IPS DF 6.9 (cell line): ENCODE data around the gene AZIN2.
"Not testable (repeated sequence)": the region's sequence is repeated elsewhere in the genome, so short reads cannot be mapped to it uniquely, and the experiment has no call there.

Source experiments
- DNase-seq: peaks from one replicate; pipeline ENCODE4 v3.0.0-alpha.2; 2013; ENCODE audit warnings: low read depth, low spot score
- H3K27ac ChIP-seq: one replicate; pipeline ENCODE4 v1.5.1; 2013; ENCODE audit warnings: low read length, control low read depth
- H3K27me3 ChIP-seq: 2 replicates; pipeline ENCODE4 v1.6.1; 2013; ENCODE audit warnings: mild to moderate bottlenecking, low read length; ENCODE audit not compliant: control insufficient read depth, insufficient read depth
- H3K36me3 ChIP-seq: 2 replicates; pipeline ENCODE4 v1.6.1; 2013; ENCODE audit warnings: low read length; ENCODE audit not compliant: control insufficient read depth, insufficient read depth
- H3K4me1 ChIP-seq: 2 replicates; pipeline ENCODE4 v1.6.1; 2013; ENCODE audit warnings: low read length; ENCODE audit not compliant: control insufficient read depth, insufficient read depth
- H3K4me3 ChIP-seq: 2 replicates; pipeline ENCODE4 v1.5.1; 2013; ENCODE audit warnings: mild to moderate bottlenecking, low read length
- H3K9me3 ChIP-seq: 2 replicates; pipeline ENCODE4 v1.6.1; 2013; ENCODE audit warnings: low read length, inconsistent platforms; ENCODE audit not compliant: control insufficient read depth, insufficient read depth
- WGBS: extraction: QIAGEN DNeasy Blood & Tissue Kit; methylation state at CpG from one replicate; pipeline ENCODE4 v1.1.7; 2013; ENCODE audit warnings: mixed read lengths, missing lambda C conversion rate; ENCODE audit not compliant: insufficient read length, insufficient coverage; 5-methylcytosine and 5-hydroxymethylcytosine counted together

AZIN2 gene

GRCh38 chr1:33117440-33118085 is 36.6 kb downstream of the AZIN2 start:
- H3K4me3 ChIP-seq, result no peak overlapping the region
- no peaks in the 10 kb centered on the region for H3K36me3 ChIP-seq
- no peaks in the 10 kb centered on the region for H3K4me1 ChIP-seq
- H3K9me3 ChIP-seq, result no peaks in the 10 kb centered on the region
- H3K27ac ChIP-seq, result no peak overlapping the region
- no peak for DNase-seq
- WGBS, result no CpG with 5 or more reads among the region's 13 CpGs
- H3K27me3 ChIP-seq, result no peaks in the 10 kb centered on the region

GRCh38 chr1:33118274-33118673 is 37.3 kb downstream of the AZIN2 start:
- H3K9me3 ChIP-seq, result no peaks in the 10 kb centered on the region
- no peaks in the 10 kb centered on the region for H3K27me3 ChIP-seq
- H3K36me3 ChIP-seq, result no peaks in the 10 kb centered on the region
- no peak for DNase-seq
- no CpG with 5 or more reads among the region's 4 CpGs for WGBS
- no peak overlapping the region for H3K27ac ChIP-seq
- no peak overlapping the region for H3K4me3 ChIP-seq
- no peaks in the 10 kb centered on the region for H3K4me1 ChIP-seq

- Histone ChIP-seq H3K4me1 (no peaks in the 10 kb centered on the region), H3K9me3 (no peaks in the 10 kb centered on the region), H3K27me3 (no peaks in the 10 kb centered on the region), H3K36me3 (no peaks in the 10 kb centered on the region), H3K4me3 (no peak overlapping the region), H3K27ac (no peak overlapping the region)
- WGBS, result no CpG with 5 or more reads among the region's 2 CpGs
- DNase-seq, result no peak
Observed at GRCh38 chr1:33119050-33119449, 38.1 kb downstream of the AZIN2 start.

GRCh38 chr1:33119532-33120217 is 38.7 kb downstream of the AZIN2 start:
- Histone ChIP-seq H3K4me1 (no peaks in the 10 kb centered on the region), H3K27ac (no peak overlapping the region), H3K27me3 (no peaks in the 10 kb centered on the region), H3K36me3 (no peaks in the 10 kb centered on the region), H3K9me3 (no peaks in the 10 kb centered on the region), H3K4me3 (no peak overlapping the region)
- no peak for DNase-seq
- no CpG with 5 or more reads among the region's 16 CpGs for WGBS

GRCh38 chr1:33120436-33121231 is 39.7 kb downstream of the AZIN2 start:
- WGBS, result no CpG with 5 or more reads among the region's 8 CpGs
- DNase-seq, result no peak

GRCh38 chr1:33121728-33122127 is 40.8 kb downstream of the AZIN2 start:
- Histone ChIP-seq H3K27me3 (no peaks in the 10 kb centered on the region), H3K4me3 (no peak overlapping the region), H3K4me1 (no peaks in the 10 kb centered on the region), H3K36me3 (no peaks in the 10 kb centered on the region), H3K27ac (no peak overlapping the region), H3K9me3 (no peaks in the 10 kb centered on the region)
- no CpG with 5 or more reads among the region's 5 CpGs for WGBS
- no peak for DNase-seq

More at GRCh38 chr1:33120436-33121231, 39.7 kb downstream of the AZIN2 start:
- H3K4me3 ChIP-seq, result no peak overlapping the region
- no peak overlapping the region for H3K27ac ChIP-seq
- H3K4me1 ChIP-seq, result no peaks in the 10 kb centered on the region
- H3K9me3 ChIP-seq, result no peaks in the 10 kb centered on the region
- no peaks in the 10 kb centered on the region for H3K36me3 ChIP-seq
- no peaks in the 10 kb centered on the region for H3K27me3 ChIP-seq

- H3K36me3 ChIP-seq, result no peaks in the 10 kb centered on the region
- no peak for DNase-seq
- no CpG with 5 or more reads among the region's 7 CpGs for WGBS
Observed at GRCh38 chr1:33122483-33123178, 41.7 kb downstream of the AZIN2 start.

GRCh38 chr1:33123266-33123665 is 42.3 kb downstream of the AZIN2 start:
- no peak overlapping the region for H3K27ac ChIP-seq
- no peak for DNase-seq
- H3K27me3 ChIP-seq, result no peaks in the 10 kb centered on the region
- H3K36me3 ChIP-seq, result no peaks in the 10 kb centered on the region
- H3K4me3 ChIP-seq, result no peak overlapping the region
- H3K4me1 ChIP-seq, result no peaks in the 10 kb centered on the region
- H3K9me3 ChIP-seq, result no peaks in the 10 kb centered on the region
- no CpG with 5 or more reads among the region's 3 CpGs for WGBS

More at GRCh38 chr1:33122483-33123178, 41.7 kb downstream of the AZIN2 start:
- Histone ChIP-seq H3K4me1 (no peaks in the 10 kb centered on the region), H3K27me3 (no peaks in the 10 kb centered on the region), H3K9me3 (no peaks in the 10 kb centered on the region), H3K27ac (no peak overlapping the region), H3K4me3 (no peak overlapping the region)

- not testable (repeated sequence) for DNase-seq, H3K27ac ChIP-seq, H3K4me3 ChIP-seq, H3K4me1 ChIP-seq, H3K9me3 ChIP-seq, H3K27me3 ChIP-seq, H3K36me3 ChIP-seq
- WGBS, result no CpG with 5 or more reads among the region's 4 CpGs
Observed at GRCh38 chr1:33124647-33125046, 43.7 kb downstream of the AZIN2 start.

GRCh38 chr1:33126411-33127000 is 45.6 kb downstream of the AZIN2 start:
- no CpG with 5 or more reads among the region's 9 CpGs for WGBS
- Histone ChIP-seq H3K9me3 (no peaks in the 10 kb centered on the region), H3K27ac (no peak overlapping the region), H3K27me3 (no peaks in the 10 kb centered on the region), H3K36me3 (no peaks in the 10 kb centered on the region), H3K4me3 (peak overlapping the region; percentile 60; the same call in 1 of the 2 replicates), H3K4me1 (no peaks in the 10 kb centered on the region)
- DNase-seq, result no peak
